Measurements from ENCODE around the gene LYZL4.

LYZL4 gene

GRCh38 chr3:42438758-42439157 lies 28.3 kb upstream of the LYZL4 start:
- no peak overlapping the region for H3K4me3 Mint-ChIP-seq
- no peak overlapping the region for H3K27ac Mint-ChIP-seq
- peaks cover 5% of the 10 kb centered on the region for H3K4me1 Mint-ChIP-seq
- H3K36me3 Mint-ChIP-seq, result no peaks in the 10 kb centered on the region
- H3K27me3 Mint-ChIP-seq, result no peaks in the 10 kb centered on the region
- H3K9me3 Mint-ChIP-seq, result peaks cover 4% of the 10 kb centered on the region

GRCh38 chr3:42438193-42438592 lies 27.8 kb upstream of the LYZL4 start:
- no peak overlapping the region for H3K4me3 Mint-ChIP-seq
- no peak overlapping the region for H3K27ac Mint-ChIP-seq
- no peaks in the 10 kb centered on the region for H3K27me3 Mint-ChIP-seq
- peaks cover 4% of the 10 kb centered on the region for H3K4me1 Mint-ChIP-seq
- no peaks in the 10 kb centered on the region for H3K36me3 Mint-ChIP-seq
- peaks cover 4% of the 10 kb centered on the region for H3K9me3 Mint-ChIP-seq

- H3K4me3 Mint-ChIP-seq, result no peak overlapping the region
- H3K36me3 Mint-ChIP-seq, result no peaks in the 10 kb centered on the region
- no peak overlapping the region for H3K27ac Mint-ChIP-seq
- no peaks in the 10 kb centered on the region for H3K27me3 Mint-ChIP-seq
- peaks cover under 1% of the 10 kb centered on the region for H3K4me1 Mint-ChIP-seq
- H3K9me3 Mint-ChIP-seq, result peaks cover 4% of the 10 kb centered on the region
Observed at GRCh38 chr3:42434777-42435380, 24.5 kb upstream of the LYZL4 start.

GRCh38 chr3:42432485-42432884 lies 22.1 kb upstream of the LYZL4 start:
- H3K27me3 Mint-ChIP-seq, result no peaks in the 10 kb centered on the region

GRCh38 chr3:42430781-42431532 lies 20.5 kb upstream of the LYZL4 start:
- H3K36me3 Mint-ChIP-seq, result no peaks in the 10 kb centered on the region
- no peak overlapping the region for H3K4me3 Mint-ChIP-seq
- H3K9me3 Mint-ChIP-seq, result no peaks in the 10 kb centered on the region
- no peaks in the 10 kb centered on the region for H3K4me1 Mint-ChIP-seq
- no peaks in the 10 kb centered on the region for H3K27me3 Mint-ChIP-seq
- H3K27ac Mint-ChIP-seq, result no peak overlapping the region

More at GRCh38 chr3:42432485-42432884, 22.1 kb upstream of the LYZL4 start:
- Mint-ChIP-seq H3K27ac (no peak overlapping the region), H3K4me1 (no peaks in the 10 kb centered on the region), H3K9me3 (peaks cover 4% of the 10 kb centered on the region), H3K4me3 (no peak overlapping the region), H3K36me3 (no peaks in the 10 kb centered on the region)

GRCh38 chr3:42428830-42429229 lies 18.4 kb upstream of the LYZL4 start:
- Mint-ChIP-seq H3K4me1 (no peaks in the 10 kb centered on the region), H3K27ac (no peak overlapping the region), H3K27me3 (no peaks in the 10 kb centered on the region), H3K36me3 (no peaks in the 10 kb centered on the region), H3K9me3 (no peaks in the 10 kb centered on the region), H3K4me3 (no peak overlapping the region)

- Mint-ChIP-seq H3K27me3 (peaks cover 1% of the 10 kb centered on the region), H3K4me3 (no peak overlapping the region), H3K4me1 (no peaks in the 10 kb centered on the region), H3K9me3 (no peaks in the 10 kb centered on the region), H3K36me3 (no peaks in the 10 kb centered on the region), H3K27ac (no peak overlapping the region)
Observed at GRCh38 chr3:42425736-42426407, 15.5 kb upstream of the LYZL4 start.

GRCh38 chr3:42424911-42425310 lies 14.5 kb upstream of the LYZL4 start:
- Mint-ChIP-seq H3K4me1 (no peaks in the 10 kb centered on the region), H3K27ac (no peak overlapping the region), H3K36me3 (no peaks in the 10 kb centered on the region), H3K27me3 (peaks cover 1% of the 10 kb centered on the region), H3K9me3 (no peaks in the 10 kb centered on the region), H3K4me3 (no peak overlapping the region)

- Mint-ChIP-seq H3K27ac (no peak overlapping the region), H3K36me3 (no peaks in the 10 kb centered on the region), H3K9me3 (no peaks in the 10 kb centered on the region), H3K4me3 (no peak overlapping the region), H3K27me3 (peaks cover 1% of the 10 kb centered on the region), H3K4me1 (no peaks in the 10 kb centered on the region)
Observed at GRCh38 chr3:42421818-42422796, 11.7 kb upstream of the LYZL4 start.

GRCh38 chr3:42419563-42419962 lies 9.2 kb upstream of the LYZL4 start:
- Mint-ChIP-seq H3K36me3 (no peaks in the 10 kb centered on the region), H3K27me3 (peaks cover 1% of the 10 kb centered on the region), H3K4me1 (no peaks in the 10 kb centered on the region), H3K4me3 (no peak overlapping the region), H3K27ac (no peak overlapping the region), H3K9me3 (no peaks in the 10 kb centered on the region)

- Mint-ChIP-seq H3K36me3 (no peaks in the 10 kb centered on the region), H3K9me3 (no peaks in the 10 kb centered on the region), H3K27me3 (no peaks in the 10 kb centered on the region), H3K4me3 (no peak overlapping the region), H3K4me1 (no peaks in the 10 kb centered on the region), H3K27ac (no peak overlapping the region)
Observed at GRCh38 chr3:42412526-42413155, 2.2 kb upstream of the LYZL4 start.

- H3K4me3 Mint-ChIP-seq, result no peak overlapping the region
- no peaks in the 10 kb centered on the region for H3K9me3 Mint-ChIP-seq
- no peaks in the 10 kb centered on the region for H3K36me3 Mint-ChIP-seq
- no peak overlapping the region for H3K27ac Mint-ChIP-seq
- H3K27me3 Mint-ChIP-seq, result no peaks in the 10 kb centered on the region
- no peaks in the 10 kb centered on the region for H3K4me1 Mint-ChIP-seq
Observed at GRCh38 chr3:42411429-42411828, 1.0 kb upstream of the LYZL4 start.

- Mint-ChIP-seq H3K9me3 (no peaks in the 10 kb centered on the region), H3K27me3 (no peaks in the 10 kb centered on the region), H3K4me1 (peaks cover 7% of the 10 kb centered on the region), H3K4me3 (no peak overlapping the region), H3K36me3 (no peaks in the 10 kb centered on the region), H3K27ac (no peak overlapping the region)
Observed at GRCh38 chr3:42408156-42408555, 2.3 kb downstream of the LYZL4 start.

GRCh38 chr3:42406727-42407450 lies 3.5 kb downstream of the LYZL4 start:
- H3K36me3 Mint-ChIP-seq, result no peaks in the 10 kb centered on the region

More at GRCh38 chr3:42406727-42407450, 3.5 kb downstream of the LYZL4 start:
- Mint-ChIP-seq H3K27me3 (no peaks in the 10 kb centered on the region), H3K27ac (no peak overlapping the region), H3K4me3 (no peak overlapping the region), H3K9me3 (no peaks in the 10 kb centered on the region), H3K4me1 (peaks cover 14% of the 10 kb centered on the region)

Measured in activated naive CD4-positive, alpha-beta T cell treated with anti-CD3 and anti-CD28 coated beads, Interleukin-2, amount 50 U/mL, for 24 hours (primary cell).